Measurements from ENCODE around the gene RER1. TPM values are rescaled to one million over a fixed set of nuclear protein-coding genes. Genes with fewer than 3 reads are reported as not detected.

Gene RER1
- polyA plus RNA-seq, 1 experiment = 255 TPM

- no peak for DNase-seq (ENCODE audit: low read depth)
- H3K36me3 ChIP-seq (ENCODE audit: control insufficient read depth, insufficient read depth, low read length) = no peaks in the 10 kb centered on the region
- no peaks in the 10 kb centered on the region for H3K27me3 ChIP-seq (ENCODE audit: control insufficient read depth, insufficient read depth, low read length)
- TF ChIP-seq, protein P1, sequence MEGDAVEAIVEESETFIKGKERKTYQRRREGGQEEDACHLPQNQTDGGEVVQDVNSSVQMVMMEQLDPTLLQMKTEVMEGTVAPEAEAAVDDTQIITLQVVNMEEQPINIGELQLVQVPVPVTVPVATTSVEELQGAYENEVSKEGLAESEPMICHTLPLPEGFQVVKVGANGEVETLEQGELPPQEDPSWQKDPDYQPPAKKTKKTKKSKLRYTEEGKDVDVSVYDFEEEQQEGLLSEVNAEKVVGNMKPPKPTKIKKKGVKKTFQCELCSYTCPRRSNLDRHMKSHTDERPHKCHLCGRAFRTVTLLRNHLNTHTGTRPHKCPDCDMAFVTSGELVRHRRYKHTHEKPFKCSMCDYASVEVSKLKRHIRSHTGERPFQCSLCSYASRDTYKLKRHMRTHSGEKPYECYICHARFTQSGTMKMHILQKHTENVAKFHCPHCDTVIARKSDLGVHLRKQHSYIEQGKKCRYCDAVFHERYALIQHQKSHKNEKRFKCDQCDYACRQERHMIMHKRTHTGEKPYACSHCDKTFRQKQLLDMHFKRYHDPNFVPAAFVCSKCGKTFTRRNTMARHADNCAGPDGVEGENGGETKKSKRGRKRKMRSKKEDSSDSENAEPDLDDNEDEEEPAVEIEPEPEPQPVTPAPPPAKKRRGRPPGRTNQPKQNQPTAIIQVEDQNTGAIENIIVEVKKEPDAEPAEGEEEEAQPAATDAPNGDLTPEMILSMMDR (IDR thresholded peaks at IDR 0.05; ENCODE audit: insufficient read depth, low read depth, low read length) = no peak
- ChIA-PET POLR2A (no interaction called here), CTCF (interaction anchor here (1.0 to 1.5 kb wide), 3 partner anchors 22 to 106 kb away, joined by 3 to 5 read pairs (median 4); no protein-coding TSS in a partner anchor)
- no peak overlapping the region for H3K4me3 ChIP-seq (ENCODE audit: low read depth, low read length)
These were observed 39.2 kb upstream of the RER1 start for GRCh38 chr1:2352341-2352896.

DNA sequence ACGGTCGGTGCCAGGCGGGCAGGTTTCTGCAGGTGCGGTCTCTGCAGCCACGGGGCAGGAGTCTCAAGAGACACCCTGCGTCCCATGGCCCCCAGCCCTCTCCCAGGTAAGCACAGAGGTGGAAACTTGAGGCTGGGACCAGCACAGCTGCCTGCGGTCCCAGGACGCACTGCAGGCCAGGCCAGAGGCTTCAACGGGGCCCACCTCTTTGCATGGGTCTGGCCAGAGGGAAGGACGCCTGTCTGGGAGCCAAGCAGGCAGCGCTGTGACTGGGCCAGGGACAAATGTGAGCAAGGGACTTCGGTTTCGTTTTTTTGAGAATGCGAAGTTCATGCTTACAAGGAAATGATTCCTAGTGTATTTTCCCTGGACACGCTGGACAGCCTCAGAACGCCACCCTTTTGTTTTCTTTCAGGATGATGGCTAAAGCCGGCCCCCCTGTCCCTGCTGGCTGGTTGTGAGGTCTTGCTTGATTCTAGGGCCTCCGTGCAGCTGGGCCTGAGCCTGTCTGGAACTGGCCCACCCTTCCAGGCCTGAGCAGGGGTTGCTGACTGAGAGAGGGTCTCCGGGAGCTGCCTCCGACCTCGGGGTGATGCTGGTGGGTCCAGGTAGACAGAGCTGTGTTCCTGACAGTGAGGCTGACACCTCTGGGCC, 38.6 kb upstream of the RER1 start:
- H3K27me3 ChIP-seq (ENCODE audit: control insufficient read depth, insufficient read depth, low read length) = no peaks in the 10 kb centered on the region
- CTCF ChIA-PET = interaction anchor here (1.0 to 1.5 kb wide), 2 partner anchors 22 to 107 kb away, joined by 3 to 4 read pairs; no protein-coding TSS in a partner anchor
- TF ChIP-seq, protein P1 (IDR thresholded peaks at IDR 0.05; ENCODE audit: insufficient read depth, low read depth, low read length) = no peak
- DNase-seq (ENCODE audit: low read depth) = no peak
- POLR2A ChIA-PET = no interaction called here
- H3K36me3 ChIP-seq (ENCODE audit: control insufficient read depth, insufficient read depth, low read length) = no peaks in the 10 kb centered on the region
- no peak overlapping the region for H3K4me3 ChIP-seq (ENCODE audit: low read depth, low read length)

GRCh38 chr1:2353551-2354438, 37.8 kb upstream of the RER1 start:
- TF ChIP-seq, protein P1 (IDR thresholded peaks at IDR 0.05; ENCODE audit: insufficient read depth, low read depth, low read length) = no peak
- Histone ChIP-seq H3K27me3 (ENCODE audit: control insufficient read depth, insufficient read depth, low read length) (no peaks in the 10 kb centered on the region), H3K4me3 (ENCODE audit: low read depth, low read length) (no peak overlapping the region), H3K36me3 (ENCODE audit: control insufficient read depth, insufficient read depth, low read length) (no peaks in the 10 kb centered on the region)
- ChIA-PET CTCF (no interaction called here), POLR2A (no interaction called here)
- DNase-seq (ENCODE audit: low read depth) = no peak

- ChIA-PET CTCF (no interaction called here), POLR2A (no interaction called here)
- Histone ChIP-seq H3K27me3 (ENCODE audit: control insufficient read depth, insufficient read depth, low read length) (no peaks in the 10 kb centered on the region), H3K4me3 (ENCODE audit: low read depth, low read length) (no peak overlapping the region), H3K36me3 (ENCODE audit: control insufficient read depth, insufficient read depth, low read length) (no peaks in the 10 kb centered on the region)
- no peak for DNase-seq (ENCODE audit: low read depth)
- TF ChIP-seq, protein P1 (IDR thresholded peaks at IDR 0.05; ENCODE audit: insufficient read depth, low read depth, low read length) = no peak
These were observed 36.9 kb upstream of the RER1 start for GRCh38 chr1:2354511-2355372.

Measured in BJ (cell line).